IgD-negative memory B cell (primary cell): ENCODE measurements around the gene LARP7. TPM values are rescaled to one million over a fixed set of nuclear protein-coding genes. Genes with fewer than 3 reads are reported as not detected.
"Not testable (repeated sequence)": the region's sequence is repeated elsewhere in the genome, so short reads cannot be mapped to it uniquely, and the experiment has no call there.

ENCODE experiments used
- H3K27ac Mint-ChIP-seq, 3 donors: one replicate each; pipeline ENCODE4 v1.8.0; 2020 to 2022; ENCODE audit warnings: mild to moderate bottlenecking in 3 of 3, mixed read lengths in 3 of 3, moderate library complexity in 1 of 3
- H3K27me3 Mint-ChIP-seq: one replicate; pipeline ENCODE4 v1.8.0; 2021; ENCODE audit warnings: mixed read lengths
- H3K36me3 Mint-ChIP-seq: one replicate; pipeline ENCODE4 v1.8.0; 2020; ENCODE audit warnings: mild to moderate bottlenecking, mixed read lengths
- H3K4me1 Mint-ChIP-seq, 3 donors: one replicate each; pipeline ENCODE4 v1.8.0; 2020 to 2022; ENCODE audit warnings: mixed read lengths in 3 of 3, mild to moderate bottlenecking in 1 of 3
- H3K4me3 Mint-ChIP-seq, 4 donors: one replicate each; pipeline ENCODE4 v1.8.0; 2020 to 2022; ENCODE audit warnings: mild to moderate bottlenecking in 4 of 4, mixed read lengths in 4 of 4, moderate library complexity in 3 of 4
- H3K9me3 Mint-ChIP-seq, 3 donors: one replicate each; pipeline ENCODE4 v1.8.0; 2020 to 2021; ENCODE audit warnings: mixed read lengths in 3 of 3, mild to moderate bottlenecking in 1 of 3
- polyA plus RNA-seq: library from polyadenylated mRNA; unstranded; fragments of 300-500 nt; fragmentation: Illumina TruSeq; gene quantifications from one replicate; pipeline ENCODE4 v1.2.3, GENCODE V29; 2021

Gene LARP7
- polyA plus RNA-seq, 1 donor from 2014 or later, result 44.7 TPM

- no peaks in the 10 kb centered on the region for H3K27me3 Mint-ChIP-seq
- no peak overlapping the region for H3K27ac Mint-ChIP-seq
- H3K4me1 Mint-ChIP-seq, result no peaks in the 10 kb centered on the region
- no peaks in the 10 kb centered on the region for H3K9me3 Mint-ChIP-seq
- no peak overlapping the region for H3K4me3 Mint-ChIP-seq
- H3K36me3 Mint-ChIP-seq, result no peaks in the 10 kb centered on the region
These were observed 40.7 kb downstream of the LARP7 start for GRCh38 chr4:112677519-112678091.

GRCh38 chr4:112680996-112681395, 44.1 kb downstream of the LARP7 start:
- Mint-ChIP-seq H3K27ac (no peak overlapping the region), H3K36me3 (no peaks in the 10 kb centered on the region), H3K9me3 (no peaks in the 10 kb centered on the region), H3K4me1 (no peaks in the 10 kb centered on the region), H3K27me3 (no peaks in the 10 kb centered on the region), H3K4me3 (peak overlapping the region in 1 of 4 donors; percentile 81)

DNA sequence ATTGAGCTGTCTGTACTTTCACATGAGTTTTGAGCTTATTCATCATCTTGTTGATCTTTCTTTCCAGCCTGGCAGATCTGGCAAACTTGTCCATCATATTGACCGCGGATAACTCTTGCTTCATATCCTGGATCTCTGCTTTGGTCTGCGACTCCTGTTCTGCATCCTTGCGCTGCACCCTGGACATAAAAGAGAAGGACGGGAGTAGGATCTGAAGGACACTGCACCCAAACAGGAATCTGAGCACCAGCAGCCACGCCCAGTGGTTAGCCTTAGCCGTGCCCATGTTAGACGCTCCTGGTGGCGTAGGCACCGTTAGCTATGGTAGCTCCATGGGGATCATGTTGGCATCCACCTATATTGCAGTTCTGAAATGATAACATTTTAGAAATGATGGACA, 56.6 kb downstream of the LARP7 start:
- no peak overlapping the region for H3K4me3 Mint-ChIP-seq
- no peaks in the 10 kb centered on the region for H3K4me1 Mint-ChIP-seq
- H3K27me3 Mint-ChIP-seq, result peaks cover 3% of the 10 kb centered on the region
- no peaks in the 10 kb centered on the region for H3K9me3 Mint-ChIP-seq
- H3K27ac Mint-ChIP-seq, result no peak overlapping the region
- peaks cover 3% of the 10 kb centered on the region for H3K36me3 Mint-ChIP-seq

GRCh38 chr4:112700679-112701078, 63.7 kb downstream of the LARP7 start:
- peaks cover 3% of the 10 kb centered on the region for H3K36me3 Mint-ChIP-seq
- no peak overlapping the region for H3K4me3 Mint-ChIP-seq
- H3K27me3 Mint-ChIP-seq, result peaks cover 21% of the 10 kb centered on the region
- H3K9me3 Mint-ChIP-seq, result no peaks in the 10 kb centered on the region
- H3K27ac Mint-ChIP-seq, result no peak overlapping the region
- H3K4me1 Mint-ChIP-seq, result peaks cover 4 to 8% (median 5%) of the 10 kb centered on the region in 3 donors

DNA sequence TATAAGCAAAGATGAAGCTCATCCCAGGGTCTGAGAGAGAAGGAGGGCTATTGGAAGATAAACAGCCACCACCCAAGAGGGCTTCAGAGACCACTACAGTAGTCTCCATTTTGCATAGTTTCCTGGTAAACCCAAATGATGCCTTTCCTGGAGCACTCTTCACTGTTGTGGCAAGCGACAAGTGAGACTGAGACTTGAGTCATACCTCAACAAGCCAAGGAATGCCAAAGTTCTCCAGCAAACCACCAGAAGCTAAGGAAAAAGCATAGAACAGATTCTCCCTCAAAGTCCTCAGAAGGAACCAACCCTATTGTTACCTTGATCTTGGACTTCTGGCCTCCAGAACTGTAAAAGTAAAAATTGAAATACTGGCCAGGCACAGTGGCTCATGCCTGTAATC, 65.9 kb downstream of the LARP7 start:
- Mint-ChIP-seq H3K36me3 (peaks cover 3% of the 10 kb centered on the region), H3K27me3 (peaks cover 29% of the 10 kb centered on the region), H3K9me3 (no peaks in the 10 kb centered on the region), H3K4me1 (peaks cover 8 to 16% (median 14%) of the 10 kb centered on the region in 3 donors), H3K4me3 (peak overlapping the region in 1 of 4 donors; percentile 19), H3K27ac (no peak overlapping the region)

DNA sequence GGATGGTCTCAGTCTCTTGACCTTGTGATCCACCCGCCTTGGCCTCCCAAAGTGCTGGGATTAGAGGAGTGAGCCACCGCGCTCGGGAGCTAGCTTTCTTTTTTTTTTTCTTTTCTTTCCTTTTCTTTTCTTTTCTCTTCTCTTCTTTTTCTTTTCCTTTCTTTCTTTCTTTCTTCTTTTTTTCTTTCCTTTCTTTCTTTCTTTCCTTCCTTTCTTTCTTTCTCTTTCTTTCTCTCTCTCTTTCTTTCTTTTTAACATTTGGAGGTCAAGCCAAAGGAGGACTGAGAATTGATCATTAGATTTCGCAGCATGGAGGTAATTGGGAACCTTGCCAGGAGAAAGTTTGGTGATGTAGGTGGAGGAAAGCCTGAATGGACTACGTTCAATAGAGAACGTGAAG, 67.4 kb downstream of the LARP7 start:
- H3K27me3 Mint-ChIP-seq, result peaks cover 32% of the 10 kb centered on the region
- H3K36me3 Mint-ChIP-seq, result no peaks in the 10 kb centered on the region

GRCh38 chr4:112704991-112705845, 68.3 kb downstream of the LARP7 start:
- Mint-ChIP-seq H3K4me3 (peak overlapping the region; percentile 63 to 93 (median 82)), H3K4me1 (peaks cover 7 to 16% (median 14%) of the 10 kb centered on the region in 3 donors), H3K36me3 (no peaks in the 10 kb centered on the region), H3K27ac (no peak overlapping the region), H3K27me3 (peaks cover 35% of the 10 kb centered on the region), H3K9me3 (no peaks in the 10 kb centered on the region)

More for the DNA sequence above, 67.4 kb downstream of the LARP7 start:
- Mint-ChIP-seq H3K9me3 (no peaks in the 10 kb centered on the region), H3K4me1 (peaks cover 8 to 16% (median 14%) of the 10 kb centered on the region in 3 donors), H3K27ac (no peak overlapping the region), H3K4me3 (peak overlapping the region; percentile 10 to 72 (median 53))

GRCh38 chr4:112705891-112706839, 69.2 kb downstream of the LARP7 start:
- H3K9me3 Mint-ChIP-seq, H3K36me3 Mint-ChIP-seq: not testable (repeated sequence)
- Mint-ChIP-seq H3K4me3 (peak overlapping the region; percentile 88 to 95 (median 92)), H3K27ac (peak overlapping the region in 1 of 3 donors; percentile 17), H3K4me1 (peaks cover 7 to 16% (median 14%) of the 10 kb centered on the region in 3 donors), H3K27me3 (peaks cover 34% of the 10 kb centered on the region)

- Mint-ChIP-seq H3K4me3 (peak overlapping the region; percentile 88 to 95 (median 92)), H3K9me3 (no peaks in the 10 kb centered on the region), H3K36me3 (no peaks in the 10 kb centered on the region), H3K4me1 (peaks cover 7 to 16% (median 14%) of the 10 kb centered on the region in 3 donors), H3K27ac (no peak overlapping the region), H3K27me3 (peaks cover 34% of the 10 kb centered on the region)
These were observed 69.9 kb downstream of the LARP7 start for GRCh38 chr4:112706840-112707207.

Other genes starting within 250 kb of the LARP7 start
- not detected for gene NEUROG2, start 121.0 kb upstream of the LARP7 start, polyA plus RNA-seq
- 1.9 TPM for gene ZGRF1, start 234 bp upstream of the LARP7 start, polyA plus RNA-seq